ENCODE results near the gene VASN.

- no peak for TF ChIP-seq CTCF (IDR thresholded peaks at IDR 0.05)
- peak; percentile 75 to 78 for TF ChIP-seq POLR2A (IDR thresholded peaks at IDR 0.05)
Measured at GRCh38 chr16:4425378-4426020, 53.9 kb downstream of the VASN start, which contains the start of gene DNAJA3.
